Thyroid gland (tissue), 4 donors: Measurements from ENCODE around the gene FBXO2. TPM values are rescaled to one million over a fixed set of nuclear protein-coding genes. Genes with fewer than 3 reads are reported as not detected.
A peak's percentile ranks its signal among the peaks of the same experiment; 100 is the strongest.

Source experiments
- DNase-seq, 2 donors: peaks; one replicate each; pipeline ENCODE4 v3.0.0-alpha.2; 2019
- H3K27ac ChIP-seq, 3 donors: fragments of 200-600 bp; sonication (generic); 1 replicate in 2 of 3; 2 replicates in 1 of 3; pipeline ENCODE4 v1.5.1; 2016 to 2019; ENCODE audit warnings: mild to moderate bottlenecking in 1 of 3, moderate library complexity in 1 of 3
- H3K27me3 ChIP-seq: fragments of 200-600 bp; sonication (generic); one replicate; pipeline ENCODE4 v1.5.1; 2019
- H3K36me3 ChIP-seq, 2 donors: fragments of 200-600 bp; sonication (generic); one replicate each; pipeline ENCODE4 v1.5.1; 2016 to 2019
- H3K4me1 ChIP-seq, 2 donors: fragments of 200-600 bp; sonication (generic); one replicate each; pipeline ENCODE4 v1.5.1; 2017 to 2019
- H3K4me3 ChIP-seq, 3 donors: fragments of 200-600 bp; sonication (generic); replicated peaks in 1 of 3; 1 replicate in 2 of 3; 2 replicates in 1 of 3; pipeline ENCODE4 v1.5.1; 2016; ENCODE audit warnings: mild to moderate bottlenecking in 1 of 3
- H3K9me3 ChIP-seq: fragments of 200-600 bp; sonication (generic); one replicate; pipeline ENCODE4 v1.5.1; 2017
- POLR2A ChIP-seq, 2 donors: fragments of 450-650 bp; IDR thresholded peaks; one replicate each; pipeline ENCODE4 v1.6.1; 2017; ENCODE audit warnings: antibody characterized with exemption in 2 of 2, mild to moderate bottlenecking in 2 of 2, moderate library complexity in 1 of 2
- WGBS, 2 donors: methylation state at CpG; one replicate each; pipeline ENCODE4 v1.1.5; 2017; 5-methylcytosine and 5-hydroxymethylcytosine counted together
- intact Hi-C: fragments of 100-400 bp; cut with DNase I; formaldehyde crosslinking; loops from one replicate; pipeline ENCODE4 v1.15.1; 2023
- total RNA-seq, 4 donors: library from RNA; depleted of rRNA; stranded (reverse); fragments of >200 nt; gene quantifications; one replicate each; pipeline ENCODE4 v1.2.3, GENCODE V29; 2016
- TF ChIP-seq, protein P1 (sequence below), 6 experiments: fragments of 200-600 bp in 3 of 6; fragments of 450-650 bp in 3 of 6; sonication (generic) in 3 of 6; IDR thresholded peaks; one replicate each; pipeline ENCODE4 v1.5.1; 2016 to 2019; ENCODE audit warnings: antibody characterized with exemption in 6 of 6, mild to moderate bottlenecking in 2 of 6, inconsistent platforms in 1 of 6, moderate library complexity in 1 of 6

The FBXO2 gene
- total RNA-seq, 4 donors from 2014 or later = 4.3 to 9.9 (median 6.7) TPM

DNA sequence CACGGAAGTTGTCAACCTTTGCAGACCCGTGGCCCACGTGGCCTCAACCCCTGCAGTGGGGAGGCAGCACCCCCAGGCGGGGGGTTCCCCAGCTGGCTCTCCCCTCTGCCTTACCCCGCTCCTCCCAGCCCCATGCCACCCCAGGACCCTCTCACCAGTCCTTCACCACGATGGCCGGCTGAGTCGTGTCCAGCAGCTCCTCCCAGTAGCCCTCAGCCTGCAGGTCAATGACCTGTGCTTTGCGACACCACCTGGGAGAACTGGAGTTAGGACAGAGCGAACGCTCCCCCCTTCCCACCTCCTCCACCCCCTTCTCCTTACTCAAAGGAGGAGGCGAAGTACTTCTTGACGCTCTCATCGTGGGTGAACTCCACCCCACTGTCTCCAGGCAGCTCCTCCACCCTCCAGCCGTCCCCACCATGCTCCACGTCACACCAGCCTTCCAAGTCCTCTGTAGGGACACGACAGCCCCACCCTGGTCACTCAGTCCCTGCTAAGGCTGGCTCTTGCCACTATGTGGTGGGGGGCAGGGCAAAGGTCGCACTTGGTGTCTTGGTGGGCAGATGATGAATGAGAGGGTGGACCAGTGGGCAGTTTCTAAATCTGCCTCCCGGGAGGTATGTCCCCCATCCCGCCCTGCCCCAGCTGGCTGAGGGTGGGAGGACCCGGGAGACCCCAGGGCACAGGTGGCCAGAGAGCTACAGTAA is 4.5 kb downstream of the FBXO2 start:
- 19 to 29% methylated on average over 13 to 17 of the region's 21 CpGs for WGBS, 2 donors
- Histone ChIP-seq H3K27ac (no peak overlapping the region), H3K4me1 (peaks cover 8 to 23% of the 10 kb centered on the region in 2 donors), H3K27me3 (no peaks in the 10 kb centered on the region), H3K36me3 (no peaks in the 10 kb centered on the region), H3K9me3 (no peaks in the 10 kb centered on the region), H3K4me3 (no peak overlapping the region)
- intact Hi-C loops = loop anchor here (5.0 to 10.0 kb wide), 3 partner anchors 73 to 405 kb away; partner anchors contain the start of genes CLCN6 and MTHFR
- TF ChIP-seq, protein P1, sequence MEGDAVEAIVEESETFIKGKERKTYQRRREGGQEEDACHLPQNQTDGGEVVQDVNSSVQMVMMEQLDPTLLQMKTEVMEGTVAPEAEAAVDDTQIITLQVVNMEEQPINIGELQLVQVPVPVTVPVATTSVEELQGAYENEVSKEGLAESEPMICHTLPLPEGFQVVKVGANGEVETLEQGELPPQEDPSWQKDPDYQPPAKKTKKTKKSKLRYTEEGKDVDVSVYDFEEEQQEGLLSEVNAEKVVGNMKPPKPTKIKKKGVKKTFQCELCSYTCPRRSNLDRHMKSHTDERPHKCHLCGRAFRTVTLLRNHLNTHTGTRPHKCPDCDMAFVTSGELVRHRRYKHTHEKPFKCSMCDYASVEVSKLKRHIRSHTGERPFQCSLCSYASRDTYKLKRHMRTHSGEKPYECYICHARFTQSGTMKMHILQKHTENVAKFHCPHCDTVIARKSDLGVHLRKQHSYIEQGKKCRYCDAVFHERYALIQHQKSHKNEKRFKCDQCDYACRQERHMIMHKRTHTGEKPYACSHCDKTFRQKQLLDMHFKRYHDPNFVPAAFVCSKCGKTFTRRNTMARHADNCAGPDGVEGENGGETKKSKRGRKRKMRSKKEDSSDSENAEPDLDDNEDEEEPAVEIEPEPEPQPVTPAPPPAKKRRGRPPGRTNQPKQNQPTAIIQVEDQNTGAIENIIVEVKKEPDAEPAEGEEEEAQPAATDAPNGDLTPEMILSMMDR (IDR thresholded peaks at IDR 0.05) = no peak
- TF ChIP-seq POLR2A (IDR thresholded peaks at IDR 0.05) = no peak
- peak in 1 of 2 donors; percentile 20 for DNase-seq

DNA sequence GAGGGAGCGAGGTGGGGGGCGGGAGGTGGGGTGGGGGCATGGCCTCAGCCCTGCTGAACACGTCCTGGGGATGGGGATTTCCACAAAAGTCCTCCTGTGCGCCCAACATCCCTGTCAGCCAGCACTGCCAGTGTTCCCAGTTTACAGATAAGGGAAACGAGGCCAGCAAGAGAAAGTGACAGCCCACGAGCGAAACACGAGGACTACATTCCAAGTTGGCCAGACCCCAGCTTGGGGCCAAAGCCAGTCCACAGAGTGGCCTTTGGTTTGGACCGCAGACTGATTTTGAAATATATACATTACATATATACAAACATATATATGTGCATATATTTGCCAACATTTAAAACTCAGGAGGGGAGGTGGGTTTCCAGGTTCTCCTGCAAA is 5.0 kb downstream of the FBXO2 start:
- Histone ChIP-seq H3K9me3 (no peaks in the 10 kb centered on the region), H3K36me3 (no peaks in the 10 kb centered on the region), H3K4me3 (no peak overlapping the region), H3K4me1 (peaks cover 8 to 23% of the 10 kb centered on the region in 2 donors), H3K27me3 (no peaks in the 10 kb centered on the region), H3K27ac (no peak overlapping the region)
- no peak for TF ChIP-seq POLR2A (IDR thresholded peaks at IDR 0.05)
- TF ChIP-seq, protein P1 (IDR thresholded peaks at IDR 0.05) = no peak
- no peak for DNase-seq
- 28 to 31% methylated on average over 6 to 9 of the region's 9 CpGs for WGBS, 2 donors
- intact Hi-C loops = loop anchor here (5.0 to 10.0 kb wide), 2 partner anchors 73 to 404 kb away; no protein-coding TSS in a partner anchor

DNA sequence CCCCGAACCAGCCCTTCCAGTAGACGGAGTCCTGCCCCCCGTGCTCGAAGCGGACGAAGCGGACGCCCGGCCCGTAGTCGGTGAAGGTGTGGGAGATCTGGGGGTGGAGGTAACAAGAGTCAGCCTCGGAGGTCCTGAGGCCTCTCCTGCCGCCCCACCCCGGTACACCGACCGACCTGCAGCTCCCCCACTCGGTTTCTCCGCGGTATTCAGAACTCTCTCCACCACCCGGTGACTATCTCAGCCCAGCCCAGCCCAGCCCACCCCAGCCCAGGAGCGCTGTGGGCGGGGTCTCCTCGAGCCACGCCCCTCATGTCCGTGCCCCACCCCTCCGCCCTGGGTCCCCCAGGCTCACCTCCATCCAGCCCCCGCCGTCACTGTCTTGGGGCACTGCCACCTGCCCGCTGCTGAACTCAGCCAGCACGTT is 5.5 kb downstream of the FBXO2 start:
- H3K4me1 ChIP-seq = peaks cover 8 to 23% of the 10 kb centered on the region in 2 donors

DNA sequence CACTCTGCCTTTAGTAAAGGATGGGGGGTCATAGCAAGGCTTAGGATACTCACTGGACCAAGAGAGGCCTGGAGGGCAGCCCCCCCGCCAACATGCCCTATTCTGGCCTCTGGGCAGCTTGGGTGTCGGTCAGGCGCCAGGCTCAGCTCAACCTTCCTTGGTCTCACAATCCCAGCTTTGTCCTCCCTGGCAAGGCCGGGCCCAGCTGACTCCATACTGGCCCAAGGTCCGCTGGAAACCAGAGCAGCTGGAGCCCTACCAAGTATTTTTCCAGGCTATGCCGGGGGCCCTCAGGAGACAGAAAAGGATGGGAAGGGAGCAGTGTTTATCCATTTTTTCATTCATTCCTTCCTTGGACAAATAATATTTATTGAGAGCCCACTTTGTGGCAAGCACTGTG is 6.2 kb downstream of the FBXO2 start:
- WGBS, 2 donors = 72 to 73% methylated on average over 6 of the region's 6 CpGs
- Histone ChIP-seq H3K9me3 (no peaks in the 10 kb centered on the region), H3K4me1 (peaks cover 8 to 23% of the 10 kb centered on the region in 2 donors), H3K27me3 (no peaks in the 10 kb centered on the region), H3K36me3 (no peaks in the 10 kb centered on the region), H3K4me3 (no peak overlapping the region), H3K27ac (no peak overlapping the region)
- intact Hi-C loops = loop anchor here (5.0 to 10.0 kb wide), 2 partner anchors 74 to 403 kb away; no protein-coding TSS in a partner anchor
- DNase-seq = no peak
- no peak for TF ChIP-seq POLR2A (IDR thresholded peaks at IDR 0.05)
- TF ChIP-seq, protein P1 (IDR thresholded peaks at IDR 0.05) = no peak

More for the DNA sequence above, 5.5 kb downstream of the FBXO2 start:
- DNase-seq = peak; percentile 22 to 31
- Histone ChIP-seq H3K27ac (no peak overlapping the region), H3K9me3 (no peaks in the 10 kb centered on the region), H3K27me3 (no peaks in the 10 kb centered on the region), H3K36me3 (no peaks in the 10 kb centered on the region), H3K4me3 (no peak overlapping the region)
- WGBS, 2 donors = 0 to 30% methylated on average over 2 of the region's 30 CpGs
- intact Hi-C loops = loop anchor here (5.0 to 10.0 kb wide), 2 partner anchors 74 to 404 kb away; no protein-coding TSS in a partner anchor
- TF ChIP-seq, protein P1 (IDR thresholded peaks at IDR 0.05) = no peak
- TF ChIP-seq POLR2A (IDR thresholded peaks at IDR 0.05) = no peak

DNA sequence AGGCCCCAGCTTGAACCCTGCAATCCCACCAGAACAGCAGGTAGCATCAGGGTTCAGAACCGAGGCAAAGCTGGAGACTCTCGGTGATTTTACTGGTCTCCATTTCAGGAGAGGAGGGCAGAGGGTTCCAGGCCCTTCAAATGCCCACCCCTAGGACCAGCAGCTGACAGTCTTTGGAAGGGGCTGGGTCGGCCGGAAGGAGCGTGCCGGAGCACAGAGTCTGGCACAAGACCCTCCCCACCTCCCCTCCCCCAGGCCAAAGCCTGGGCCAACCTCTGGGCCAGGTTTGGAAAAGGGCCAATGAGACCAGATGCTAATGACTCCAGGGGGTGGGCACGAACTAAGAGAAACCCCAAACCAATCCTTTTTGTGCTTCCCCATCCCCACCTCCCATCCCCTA is 6.9 kb downstream of the FBXO2 start:
- TF ChIP-seq, protein P1 (IDR thresholded peaks at IDR 0.05) = no peak
- TF ChIP-seq POLR2A (IDR thresholded peaks at IDR 0.05) = no peak
- Histone ChIP-seq H3K4me1 (peaks cover 8 to 23% of the 10 kb centered on the region in 2 donors), H3K27ac (no peak overlapping the region), H3K9me3 (no peaks in the 10 kb centered on the region), H3K27me3 (no peaks in the 10 kb centered on the region), H3K4me3 (no peak overlapping the region), H3K36me3 (no peaks in the 10 kb centered on the region)
- DNase-seq = no peak
- 91 to 100% methylated on average over 1 to 7 of the region's 7 CpGs for WGBS, 2 donors
- intact Hi-C loops = loop anchor here (5.0 to 10.0 kb wide), 2 partner anchors 75 to 403 kb away; no protein-coding TSS in a partner anchor
